Measurements from ENCODE around the gene RRP8.

DNA sequence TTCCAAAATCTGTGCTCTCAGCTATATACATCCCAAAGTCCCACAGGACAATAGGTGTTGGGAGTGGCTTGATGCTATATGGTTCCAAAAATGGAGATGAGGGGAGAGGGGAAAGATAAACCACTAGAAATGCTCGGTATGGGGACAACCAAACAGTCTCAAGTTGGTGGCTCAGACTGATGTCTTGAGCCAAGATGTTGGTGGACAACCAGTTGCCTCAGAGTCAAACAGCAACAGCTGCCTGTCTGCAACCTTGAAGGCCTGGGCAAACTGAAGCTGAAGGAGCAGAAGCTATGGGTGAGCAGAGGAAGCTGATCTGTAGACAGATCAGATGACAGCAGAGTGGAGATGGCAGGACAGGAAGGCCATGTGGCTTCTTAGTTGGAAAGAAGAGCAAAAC is 4.0 kb downstream of the RRP8 start:
- TF ChIP-seq CTCF (IDR thresholded peaks at IDR 0.05 in 2 of 3, conservative IDR thresholded peaks at IDR 0.05 in 1 of 3; ENCODE audit: control insufficient read depth in 2 of 3, extremely low read depth in 1 of 3, insufficient read depth in 1 of 3, low read depth in 3 of 3, low read length in 3 of 3), result no peak
- no peak for TF ChIP-seq RCOR1 (conservative IDR thresholded peaks at IDR 0.05; ENCODE audit: low read depth, low read length)
- TF ChIP-seq SIN3A (IDR thresholded peaks at IDR 0.05; ENCODE audit: low read depth, low read length), result no peak
- no peak for TF ChIP-seq FOXM1 (IDR thresholded peaks at IDR 0.05; ENCODE audit: low read depth, low read length)
- no peak for TF ChIP-seq RAD21 (IDR thresholded peaks at IDR 0.05; ENCODE audit: insufficient read depth, low read depth, low read length)
- TF ChIP-seq MAX (IDR thresholded peaks at IDR 0.05; ENCODE audit: low read depth, low read length), result no peak
- no peak for TF ChIP-seq NFYB (IDR thresholded peaks at IDR 0.05; ENCODE audit: insufficient read depth, low read depth, low read length)
- no peak for TF ChIP-seq SP1 (IDR thresholded peaks at IDR 0.05; ENCODE audit: low read depth, low read length)
- no peak for TF ChIP-seq POLR2A (IDR thresholded peaks at IDR 0.05; ENCODE audit: low read depth, low read length)
- TF ChIP-seq YY1 (IDR thresholded peaks at IDR 0.05; ENCODE audit: low read depth, low read length), result no peak
- TF ChIP-seq ZNF24 (IDR thresholded peaks at IDR 0.05), result no peak
- no peak for TF ChIP-seq BRCA1 (IDR thresholded peaks at IDR 0.05; ENCODE audit: low read depth, low read length)

Data from GM12878 (cell line).